ENCODE results near the gene DPF1.

DPF1 gene

GRCh38 chr19:38221919-38222830 lies 1.8 kb downstream of the DPF1 start:
- H3K4me1 Mint-ChIP-seq (ENCODE audit: low read depth): peaks cover 10% of the 10 kb centered on the region

GRCh38 chr19:38221421-38221820 lies 2.6 kb downstream of the DPF1 start:
- Mint-ChIP-seq H3K4me1 (ENCODE audit: low read depth) (peaks cover 7% of the 10 kb centered on the region), H3K27me3 (peaks cover 68% of the 10 kb centered on the region), H3K36me3 (ENCODE audit: low read depth) (no peaks in the 10 kb centered on the region), H3K9me3 (no peaks in the 10 kb centered on the region), H3K4me3 (no peak overlapping the region), H3K27ac (no peak overlapping the region)
- intact Hi-C loops (cut with micrococcal nuclease): loop anchor here (10.0 kb wide), 1 partner anchor 317 kb away; the partner anchor contains the start of genes SIPA1L3 and WDR87

More at GRCh38 chr19:38221919-38222830, 1.8 kb downstream of the DPF1 start:
- intact Hi-C loops (cut with micrococcal nuclease): loop anchor here (10.0 kb wide), 1 partner anchor 317 kb away; the partner anchor contains the start of genes SIPA1L3 and WDR87
- Mint-ChIP-seq H3K4me3 (no peak overlapping the region), H3K27ac (no peak overlapping the region), H3K9me3 (no peaks in the 10 kb centered on the region), H3K27me3 (peaks cover 74% of the 10 kb centered on the region), H3K36me3 (ENCODE audit: low read depth) (no peaks in the 10 kb centered on the region)

GRCh38 chr19:38219221-38219620 lies 4.8 kb downstream of the DPF1 start:
- intact Hi-C loops (cut with micrococcal nuclease): no loop called here
- Mint-ChIP-seq H3K27me3 (peaks cover 61% of the 10 kb centered on the region), H3K9me3 (no peaks in the 10 kb centered on the region), H3K4me3 (no peak overlapping the region), H3K36me3 (ENCODE audit: low read depth) (no peaks in the 10 kb centered on the region), H3K27ac (no peak overlapping the region), H3K4me1 (ENCODE audit: low read depth) (peaks cover 3% of the 10 kb centered on the region)

GRCh38 chr19:38218204-38218603 lies 5.8 kb downstream of the DPF1 start:
- no peaks in the 10 kb centered on the region for H3K36me3 Mint-ChIP-seq (ENCODE audit: low read depth)
- H3K4me3 Mint-ChIP-seq: no peak overlapping the region
- no peaks in the 10 kb centered on the region for H3K9me3 Mint-ChIP-seq
- H3K27ac Mint-ChIP-seq: no peak overlapping the region
- intact Hi-C loops (cut with micrococcal nuclease): no loop called here
- H3K27me3 Mint-ChIP-seq: peaks cover 61% of the 10 kb centered on the region
- peaks cover 8% of the 10 kb centered on the region for H3K4me1 Mint-ChIP-seq (ENCODE audit: low read depth)

GRCh38 chr19:38216785-38217641 lies 7.0 kb downstream of the DPF1 start:
- Mint-ChIP-seq H3K9me3 (no peaks in the 10 kb centered on the region), H3K27ac (no peak overlapping the region), H3K4me1 (ENCODE audit: low read depth) (peaks cover 8% of the 10 kb centered on the region), H3K27me3 (peaks cover 61% of the 10 kb centered on the region), H3K36me3 (ENCODE audit: low read depth) (no peaks in the 10 kb centered on the region), H3K4me3 (no peak overlapping the region)
- intact Hi-C loops (cut with micrococcal nuclease): no loop called here

- H3K27me3 Mint-ChIP-seq: peaks cover 72% of the 10 kb centered on the region
- intact Hi-C loops (cut with micrococcal nuclease): no loop called here
- no peaks in the 10 kb centered on the region for H3K36me3 Mint-ChIP-seq (ENCODE audit: low read depth)
- H3K4me3 Mint-ChIP-seq: no peak overlapping the region
- no peak overlapping the region for H3K27ac Mint-ChIP-seq
- peaks cover 28% of the 10 kb centered on the region for H3K4me1 Mint-ChIP-seq (ENCODE audit: low read depth)
- H3K9me3 Mint-ChIP-seq: no peaks in the 10 kb centered on the region
These were observed 10.0 kb downstream of the DPF1 start for GRCh38 chr19:38213911-38214625.

- intact Hi-C loops (cut with micrococcal nuclease): no loop called here
- H3K27me3 Mint-ChIP-seq: peaks cover 73% of the 10 kb centered on the region
- no peaks in the 10 kb centered on the region for H3K9me3 Mint-ChIP-seq
- peaks cover 28% of the 10 kb centered on the region for H3K4me1 Mint-ChIP-seq (ENCODE audit: low read depth)
- no peak overlapping the region for H3K4me3 Mint-ChIP-seq
- peaks cover 1% of the 10 kb centered on the region for H3K36me3 Mint-ChIP-seq (ENCODE audit: low read depth)
- no peak overlapping the region for H3K27ac Mint-ChIP-seq
These were observed 10.6 kb downstream of the DPF1 start for GRCh38 chr19:38213469-38213868.

- intact Hi-C loops (cut with micrococcal nuclease): no loop called here
- Mint-ChIP-seq H3K27me3 (peaks cover 71% of the 10 kb centered on the region), H3K36me3 (ENCODE audit: low read depth) (peaks cover 14% of the 10 kb centered on the region), H3K4me1 (ENCODE audit: low read depth) (peaks cover 28% of the 10 kb centered on the region), H3K9me3 (no peaks in the 10 kb centered on the region), H3K27ac (no peak overlapping the region), H3K4me3 (no peak overlapping the region)
These were observed 12.3 kb downstream of the DPF1 start for GRCh38 chr19:38211766-38212165.

GRCh38 chr19:38211151-38211591 lies 12.9 kb downstream of the DPF1 start:
- intact Hi-C loops (cut with micrococcal nuclease): no loop called here
- Mint-ChIP-seq H3K27me3 (peaks cover 69% of the 10 kb centered on the region), H3K4me1 (ENCODE audit: low read depth) (peaks cover 28% of the 10 kb centered on the region), H3K27ac (no peak overlapping the region), H3K9me3 (no peaks in the 10 kb centered on the region), H3K4me3 (no peak overlapping the region), H3K36me3 (ENCODE audit: low read depth) (peaks cover 20% of the 10 kb centered on the region)

GRCh38 chr19:38210458-38210987 lies 13.5 kb downstream of the DPF1 start:
- intact Hi-C loops (cut with micrococcal nuclease): no loop called here
- Mint-ChIP-seq H3K36me3 (ENCODE audit: low read depth) (peaks cover 26% of the 10 kb centered on the region), H3K4me1 (ENCODE audit: low read depth) (peaks cover 28% of the 10 kb centered on the region), H3K9me3 (no peaks in the 10 kb centered on the region), H3K27ac (no peak overlapping the region), H3K27me3 (peaks cover 64% of the 10 kb centered on the region), H3K4me3 (no peak overlapping the region)

- Mint-ChIP-seq H3K36me3 (ENCODE audit: low read depth) (peaks cover 33% of the 10 kb centered on the region), H3K27me3 (peaks cover 64% of the 10 kb centered on the region), H3K4me3 (peak overlapping the region; percentile 25), H3K27ac (no peak overlapping the region), H3K9me3 (no peaks in the 10 kb centered on the region), H3K4me1 (ENCODE audit: low read depth) (peaks cover 28% of the 10 kb centered on the region)
- intact Hi-C loops (cut with micrococcal nuclease): no loop called here
These were observed 14.2 kb downstream of the DPF1 start for GRCh38 chr19:38209671-38210457.

- H3K27me3 Mint-ChIP-seq: peaks cover 57% of the 10 kb centered on the region
- H3K36me3 Mint-ChIP-seq (ENCODE audit: low read depth): peaks cover 40% of the 10 kb centered on the region
- no peaks in the 10 kb centered on the region for H3K9me3 Mint-ChIP-seq
- peaks cover 26% of the 10 kb centered on the region for H3K4me1 Mint-ChIP-seq (ENCODE audit: low read depth)
- intact Hi-C loops (cut with micrococcal nuclease): no loop called here
- no peak overlapping the region for H3K27ac Mint-ChIP-seq
- no peak overlapping the region for H3K4me3 Mint-ChIP-seq
These were observed 14.9 kb downstream of the DPF1 start for GRCh38 chr19:38209152-38209551.

GRCh38 chr19:38208571-38208970 lies 15.5 kb downstream of the DPF1 start:
- intact Hi-C loops (cut with micrococcal nuclease): no loop called here
- H3K27me3 Mint-ChIP-seq: peaks cover 51% of the 10 kb centered on the region
- H3K27ac Mint-ChIP-seq: no peak overlapping the region

More at GRCh38 chr19:38208571-38208970, 15.5 kb downstream of the DPF1 start:
- Mint-ChIP-seq H3K9me3 (no peaks in the 10 kb centered on the region), H3K36me3 (ENCODE audit: low read depth) (peaks cover 46% of the 10 kb centered on the region), H3K4me1 (ENCODE audit: low read depth) (peaks cover 21% of the 10 kb centered on the region), H3K4me3 (no peak overlapping the region)
